ENCODE measurements around the gene TRIM46.

GRCh38 chr1:155187456-155187891, 13.8 kb downstream of the TRIM46 start:
- TF ChIP-seq POLR2AphosphoS5 (IDR thresholded peaks at IDR 0.05; ENCODE audit: low read depth) (no peak), CTCF (conservative IDR thresholded peaks at IDR 0.05; ENCODE audit: low read depth in 2 of 2) (no peak), CREB1 (CRISPR knock-in tag; IDR thresholded peaks at IDR 0.05; ENCODE audit: low read depth) (no peak), EZH2phosphoT487 (IDR thresholded peaks at IDR 0.05; ENCODE audit: unreplicated experiment) (no peak)

Data from GM23338 (cell line).